IPS DF 6.9 (cell line): ENCODE measurements around the gene FAM110C.

Source experiments
- DNase-seq: peaks from one replicate; pipeline ENCODE4 v3.0.0-alpha.2; 2013; ENCODE audit warnings: low read depth, low spot score
- H3K27ac ChIP-seq: one replicate; pipeline ENCODE4 v1.5.1; 2013; ENCODE audit warnings: low read length, control low read depth
- H3K27me3 ChIP-seq: 2 replicates; pipeline ENCODE4 v1.6.1; 2013; ENCODE audit warnings: mild to moderate bottlenecking, low read length; ENCODE audit not compliant: control insufficient read depth, insufficient read depth
- H3K36me3 ChIP-seq: 2 replicates; pipeline ENCODE4 v1.6.1; 2013; ENCODE audit warnings: low read length; ENCODE audit not compliant: control insufficient read depth, insufficient read depth
- H3K4me1 ChIP-seq: 2 replicates; pipeline ENCODE4 v1.6.1; 2013; ENCODE audit warnings: low read length; ENCODE audit not compliant: control insufficient read depth, insufficient read depth
- H3K4me3 ChIP-seq: 2 replicates; pipeline ENCODE4 v1.5.1; 2013; ENCODE audit warnings: mild to moderate bottlenecking, low read length
- H3K9me3 ChIP-seq: 2 replicates; pipeline ENCODE4 v1.6.1; 2013; ENCODE audit warnings: low read length, inconsistent platforms; ENCODE audit not compliant: control insufficient read depth, insufficient read depth
- WGBS: extraction: QIAGEN DNeasy Blood & Tissue Kit; methylation state at CpG from one replicate; pipeline ENCODE4 v1.1.7; 2013; ENCODE audit warnings: mixed read lengths, missing lambda C conversion rate; ENCODE audit not compliant: insufficient read length, insufficient coverage; 5-methylcytosine and 5-hydroxymethylcytosine counted together

FAM110C gene

GRCh38 chr2:42788-43187 lies 3.5 kb downstream of the FAM110C start:
- Histone ChIP-seq H3K27ac (no peak overlapping the region), H3K36me3 (peaks cover 3% of the 10 kb centered on the region; the same call in 1 of the 2 replicates), H3K27me3 (no peaks in the 10 kb centered on the region), H3K9me3 (no peaks in the 10 kb centered on the region), H3K4me1 (peaks cover 3% of the 10 kb centered on the region; the same call in 1 of the 2 replicates), H3K4me3 (no peak overlapping the region)
- DNase-seq, result no peak
- no CpG with 5 or more reads among the region's 5 CpGs for WGBS

- no CpG with 5 or more reads among the region's 4 CpGs for WGBS
- H3K4me1 ChIP-seq, result peaks cover 1% of the 10 kb centered on the region; the same call in 1 of the 2 replicates
- H3K27me3 ChIP-seq, result no peaks in the 10 kb centered on the region
- no peak overlapping the region for H3K4me3 ChIP-seq
- no peaks in the 10 kb centered on the region for H3K9me3 ChIP-seq
- no peak for DNase-seq
- no peak overlapping the region for H3K27ac ChIP-seq
- peaks cover 3% of the 10 kb centered on the region; the same call in 1 of the 2 replicates for H3K36me3 ChIP-seq
These were observed 5.8 kb downstream of the FAM110C start for GRCh38 chr2:40465-40864.

- H3K4me3 ChIP-seq, result no peak overlapping the region
- H3K27ac ChIP-seq, result no peak overlapping the region
- no peak for DNase-seq
- no peaks in the 10 kb centered on the region for H3K9me3 ChIP-seq
- H3K27me3 ChIP-seq, result no peaks in the 10 kb centered on the region
- WGBS, result no CpG with 5 or more reads among the region's 6 CpGs
- H3K4me1 ChIP-seq, result no peaks in the 10 kb centered on the region; the same call in 1 of the 2 replicates
- peaks cover 3% of the 10 kb centered on the region; the same call in 1 of the 2 replicates for H3K36me3 ChIP-seq
These were observed 8.2 kb downstream of the FAM110C start for GRCh38 chr2:38155-38554.

GRCh38 chr2:36318-36717 lies 10.0 kb downstream of the FAM110C start:
- no peaks in the 10 kb centered on the region; the same call in 1 of the 2 replicates for H3K4me1 ChIP-seq
- no CpG with 5 or more reads among the region's 1 CpG for WGBS

GRCh38 chr2:35852-36251 lies 10.5 kb downstream of the FAM110C start:
- H3K4me1 ChIP-seq, result no peaks in the 10 kb centered on the region; the same call in 1 of the 2 replicates
- no CpG with 5 or more reads among the region's 5 CpGs for WGBS
- no peaks in the 10 kb centered on the region; the same call in 1 of the 2 replicates for H3K36me3 ChIP-seq
- no peak overlapping the region for H3K4me3 ChIP-seq
- no peaks in the 10 kb centered on the region for H3K27me3 ChIP-seq
- no peaks in the 10 kb centered on the region for H3K9me3 ChIP-seq
- H3K27ac ChIP-seq, result no peak overlapping the region
- DNase-seq, result no peak

More at GRCh38 chr2:36318-36717, 10.0 kb downstream of the FAM110C start:
- Histone ChIP-seq H3K4me3 (no peak overlapping the region), H3K9me3 (no peaks in the 10 kb centered on the region), H3K27me3 (no peaks in the 10 kb centered on the region), H3K27ac (no peak overlapping the region), H3K36me3 (peaks cover 2% of the 10 kb centered on the region; the same call in 1 of the 2 replicates)
- DNase-seq, result no peak

- no CpG with 5 or more reads among the region's 7 CpGs for WGBS
- no peaks in the 10 kb centered on the region; the same call in 1 of the 2 replicates for H3K36me3 ChIP-seq
- no peak overlapping the region for H3K4me3 ChIP-seq
- no peak overlapping the region for H3K27ac ChIP-seq
- no peaks in the 10 kb centered on the region; the same call in 1 of the 2 replicates for H3K4me1 ChIP-seq
- H3K27me3 ChIP-seq, result no peaks in the 10 kb centered on the region
- DNase-seq, result no peak
- no peaks in the 10 kb centered on the region for H3K9me3 ChIP-seq
These were observed 12.7 kb downstream of the FAM110C start for GRCh38 chr2:33620-34019.

- H3K4me1 ChIP-seq, result no peaks in the 10 kb centered on the region
- WGBS, result no CpG with 5 or more reads among the region's 5 CpGs
- no peaks in the 10 kb centered on the region for H3K9me3 ChIP-seq
- H3K4me3 ChIP-seq, result no peak overlapping the region
- no peaks in the 10 kb centered on the region for H3K27me3 ChIP-seq
- no peaks in the 10 kb centered on the region; the same call in 1 of the 2 replicates for H3K36me3 ChIP-seq
- H3K27ac ChIP-seq, result no peak overlapping the region
- DNase-seq, result no peak
These were observed 14.2 kb downstream of the FAM110C start for GRCh38 chr2:32068-32467.

- Histone ChIP-seq H3K27ac (no peak overlapping the region), H3K27me3 (no peaks in the 10 kb centered on the region), H3K4me3 (no peak overlapping the region), H3K36me3 (no peaks in the 10 kb centered on the region), H3K9me3 (no peaks in the 10 kb centered on the region), H3K4me1 (no peaks in the 10 kb centered on the region)
- DNase-seq, result no peak
- no CpG with 5 or more reads among the region's 1 CpG for WGBS
These were observed 17.1 kb downstream of the FAM110C start for GRCh38 chr2:29253-29652.

- no peak for DNase-seq
- no peaks in the 10 kb centered on the region for H3K36me3 ChIP-seq
These were observed 17.8 kb downstream of the FAM110C start for GRCh38 chr2:28406-28975.

GRCh38 chr2:26891-27290 lies 19.4 kb downstream of the FAM110C start:
- no CpG with 5 or more reads among the region's 4 CpGs for WGBS
- H3K4me3 ChIP-seq, result no peak overlapping the region
- no peak overlapping the region for H3K27ac ChIP-seq

More at GRCh38 chr2:28406-28975, 17.8 kb downstream of the FAM110C start:
- no peak overlapping the region for H3K27ac ChIP-seq
- H3K4me3 ChIP-seq, result no peak overlapping the region
- no peaks in the 10 kb centered on the region for H3K27me3 ChIP-seq
- H3K4me1 ChIP-seq, result no peaks in the 10 kb centered on the region
- WGBS, result no CpG with 5 or more reads among the region's 5 CpGs
- H3K9me3 ChIP-seq, result no peaks in the 10 kb centered on the region

GRCh38 chr2:25543-25942 lies 20.8 kb downstream of the FAM110C start:
- no peaks in the 10 kb centered on the region for H3K4me1 ChIP-seq
- no peaks in the 10 kb centered on the region for H3K36me3 ChIP-seq
- no peaks in the 10 kb centered on the region for H3K9me3 ChIP-seq
- no peak for DNase-seq
- no peaks in the 10 kb centered on the region for H3K27me3 ChIP-seq
- H3K4me3 ChIP-seq, result no peak overlapping the region
- no peak overlapping the region for H3K27ac ChIP-seq
- no CpG with 5 or more reads among the region's 4 CpGs for WGBS

More at GRCh38 chr2:26891-27290, 19.4 kb downstream of the FAM110C start:
- Histone ChIP-seq H3K27me3 (no peaks in the 10 kb centered on the region), H3K4me1 (no peaks in the 10 kb centered on the region), H3K9me3 (no peaks in the 10 kb centered on the region), H3K36me3 (no peaks in the 10 kb centered on the region)
- no peak for DNase-seq
